ENCODE data around the gene FNDC3B.

FNDC3B gene

GRCh38 chr3:172339892-172340291, 300.5 kb downstream of the FNDC3B start:
- no peak for DNase-seq
- H3K27ac Mint-ChIP-seq = no peak overlapping the region
- H3K36me3 Mint-ChIP-seq (ENCODE audit: insufficient read depth) = peaks cover 33% of the 10 kb centered on the region

DNA sequence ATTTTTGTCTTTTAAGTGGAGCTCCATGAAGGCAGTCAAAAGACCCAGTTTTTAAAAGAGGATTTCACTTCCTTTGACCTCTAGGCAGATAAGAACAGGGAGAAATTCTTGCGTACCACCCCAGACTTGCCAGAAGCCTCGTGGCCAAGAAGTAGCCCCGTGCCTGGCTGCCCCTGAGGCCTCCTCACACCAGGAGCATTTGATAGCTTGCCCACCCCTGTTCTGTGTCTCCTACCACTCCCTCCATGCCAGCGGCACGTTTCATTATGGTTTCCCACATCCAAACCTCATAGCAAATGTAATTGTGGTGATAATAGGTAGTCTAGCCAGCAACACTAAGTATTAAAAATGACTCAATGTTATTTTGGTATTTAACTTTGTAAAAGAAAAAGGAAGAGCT, 301.2 kb downstream of the FNDC3B start:
- Mint-ChIP-seq H3K4me1 (ENCODE audit: low read depth in 2 of 2) (no peaks in the 10 kb centered on the region), H3K27me3 (no peaks in the 10 kb centered on the region), H3K9me3 (no peaks in the 10 kb centered on the region), H3K36me3 (ENCODE audit: insufficient read depth) (peaks cover 37% of the 10 kb centered on the region), H3K27ac (no peak overlapping the region), H3K4me3 (no peak overlapping the region)
- DNase-seq = no peak
- no peak for ATAC-seq (replicated peaks)

More at GRCh38 chr3:172339892-172340291, 300.5 kb downstream of the FNDC3B start:
- ATAC-seq (replicated peaks) = no peak
- Mint-ChIP-seq H3K4me3 (no peak overlapping the region), H3K9me3 (no peaks in the 10 kb centered on the region), H3K27me3 (no peaks in the 10 kb centered on the region), H3K4me1 (ENCODE audit: low read depth in 2 of 2) (no peaks in the 10 kb centered on the region)

- Mint-ChIP-seq H3K9me3 (no peaks in the 10 kb centered on the region), H3K4me1 (ENCODE audit: low read depth in 2 of 2) (no peaks in the 10 kb centered on the region), H3K27ac (no peak overlapping the region), H3K36me3 (ENCODE audit: insufficient read depth) (peaks cover 38% of the 10 kb centered on the region), H3K27me3 (no peaks in the 10 kb centered on the region), H3K4me3 (no peak overlapping the region)
- peak; percentile 80 for ATAC-seq (replicated peaks)
- peak; percentile 26 to 34 (median 31) for DNase-seq
Observed at GRCh38 chr3:172341482-172342059, 302.2 kb downstream of the FNDC3B start.

GRCh38 chr3:172342097-172342659, 302.8 kb downstream of the FNDC3B start:
- Mint-ChIP-seq H3K36me3 (ENCODE audit: insufficient read depth) (peaks cover 38% of the 10 kb centered on the region), H3K27ac (no peak overlapping the region), H3K4me3 (no peak overlapping the region), H3K27me3 (no peaks in the 10 kb centered on the region), H3K9me3 (no peaks in the 10 kb centered on the region), H3K4me1 (ENCODE audit: low read depth in 2 of 2) (no peaks in the 10 kb centered on the region)
- ATAC-seq (replicated peaks) (no peak), DNase-seq (no peak)

DNA sequence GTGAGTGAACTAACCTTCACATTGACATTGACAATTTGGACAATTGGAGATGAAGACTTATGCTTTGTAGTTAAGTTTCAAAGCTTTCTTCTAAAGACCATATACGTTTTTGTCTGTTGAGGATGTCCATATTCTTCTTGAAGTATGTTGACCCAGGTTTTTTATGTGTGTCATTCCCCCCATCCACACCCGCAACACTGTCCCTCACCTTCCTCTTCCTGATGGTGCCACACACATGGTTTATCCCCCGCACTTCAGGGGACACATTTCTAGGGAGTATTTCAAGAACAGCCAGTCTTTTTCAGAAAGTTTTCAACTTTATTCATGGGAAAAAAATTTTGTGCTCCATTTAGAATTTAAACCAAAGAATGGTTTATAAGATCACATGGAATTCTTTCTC, 303.7 kb downstream of the FNDC3B start:
- H3K4me1 Mint-ChIP-seq (ENCODE audit: low read depth in 2 of 2) = no peaks in the 10 kb centered on the region
- peaks cover 41% of the 10 kb centered on the region for H3K36me3 Mint-ChIP-seq (ENCODE audit: insufficient read depth)
- ATAC-seq (replicated peaks) = no peak
- no peak overlapping the region for H3K27ac Mint-ChIP-seq
- no peak overlapping the region for H3K4me3 Mint-ChIP-seq
- no peaks in the 10 kb centered on the region for H3K9me3 Mint-ChIP-seq
- no peak for DNase-seq
- H3K27me3 Mint-ChIP-seq = no peaks in the 10 kb centered on the region

GRCh38 chr3:172343979-172344378, 304.6 kb downstream of the FNDC3B start:
- no peak for DNase-seq
- ATAC-seq (replicated peaks) = no peak
- Mint-ChIP-seq H3K36me3 (ENCODE audit: insufficient read depth) (peaks cover 43% of the 10 kb centered on the region), H3K4me1 (ENCODE audit: low read depth in 2 of 2) (no peaks in the 10 kb centered on the region), H3K27me3 (no peaks in the 10 kb centered on the region), H3K27ac (no peak overlapping the region), H3K4me3 (no peak overlapping the region), H3K9me3 (no peaks in the 10 kb centered on the region)

DNA sequence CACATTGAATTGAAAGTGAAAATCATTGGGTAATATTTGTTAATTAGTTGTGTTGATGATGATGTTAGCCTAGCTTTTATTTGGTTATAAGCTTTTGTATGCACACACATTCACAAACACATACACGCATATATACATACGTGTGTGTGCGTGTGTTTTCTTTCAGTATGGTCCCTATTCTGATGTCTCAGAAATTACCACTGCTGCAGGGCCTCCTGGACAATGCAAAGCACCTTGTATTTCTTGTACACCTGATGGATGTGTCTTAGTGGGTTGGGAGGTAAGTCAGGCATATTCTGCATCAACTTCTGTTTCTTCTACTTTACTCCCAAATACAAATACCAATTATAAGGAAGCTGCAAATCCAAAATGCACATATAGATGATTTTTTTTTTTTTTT, 306.8 kb downstream of the FNDC3B start:
- no peak for ATAC-seq (replicated peaks)
- Mint-ChIP-seq H3K27ac (no peak overlapping the region), H3K36me3 (ENCODE audit: insufficient read depth) (peaks cover 61% of the 10 kb centered on the region)

DNA sequence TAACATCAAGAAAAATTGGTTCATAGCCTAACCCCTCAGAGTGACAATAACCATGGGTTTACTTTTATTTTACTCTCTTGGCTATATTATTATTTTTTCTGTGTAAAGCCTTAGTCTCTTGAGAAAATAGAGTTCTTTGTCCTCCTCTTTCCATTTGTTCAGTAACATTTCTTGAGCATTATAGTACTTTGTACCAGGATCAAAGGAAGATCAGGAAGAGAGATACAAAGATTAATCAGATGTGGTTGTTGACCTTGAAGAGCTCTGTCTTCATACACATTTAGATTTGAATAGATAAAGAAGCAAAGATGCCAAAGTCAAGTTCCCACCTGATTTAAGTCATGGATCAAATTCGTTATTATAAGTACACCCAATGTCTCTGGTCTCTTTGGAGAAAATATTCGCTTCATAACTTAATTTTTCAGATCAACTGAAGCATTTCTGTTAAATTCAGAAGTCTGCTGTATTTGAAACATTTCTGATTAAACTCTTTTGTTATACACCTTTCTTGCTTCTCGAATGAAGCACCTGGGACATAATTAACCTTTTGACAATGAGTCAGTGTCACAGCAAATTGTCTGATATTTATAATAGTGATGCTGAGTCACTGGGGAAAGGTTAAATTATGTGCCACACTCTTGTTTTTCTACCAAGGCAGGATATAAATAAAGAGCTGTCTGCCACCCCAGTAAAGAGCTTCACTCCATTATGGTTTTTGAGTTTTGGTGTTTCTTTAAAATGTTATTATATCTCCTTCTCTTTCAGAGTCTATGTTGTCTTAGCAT, 308.7 kb downstream of the FNDC3B start:
- H3K4me1 Mint-ChIP-seq (ENCODE audit: low read depth in 2 of 2) = no peaks in the 10 kb centered on the region
- peak overlapping the region in 1 of 2 donors; percentile 66 for H3K27ac Mint-ChIP-seq
- H3K9me3 Mint-ChIP-seq = no peaks in the 10 kb centered on the region
- DNase-seq (no peak), ATAC-seq (replicated peaks) (no peak)
- no peak overlapping the region for H3K4me3 Mint-ChIP-seq
- no peaks in the 10 kb centered on the region for H3K27me3 Mint-ChIP-seq
- H3K36me3 Mint-ChIP-seq (ENCODE audit: insufficient read depth) = peaks cover 62% of the 10 kb centered on the region

More for the DNA sequence above, 306.8 kb downstream of the FNDC3B start:
- Mint-ChIP-seq H3K9me3 (no peaks in the 10 kb centered on the region), H3K4me1 (ENCODE audit: low read depth in 2 of 2) (no peaks in the 10 kb centered on the region), H3K4me3 (no peak overlapping the region), H3K27me3 (no peaks in the 10 kb centered on the region)
- no peak for DNase-seq

GRCh38 chr3:172351895-172352466, 312.6 kb downstream of the FNDC3B start:
- no peaks in the 10 kb centered on the region for H3K9me3 Mint-ChIP-seq
- no peaks in the 10 kb centered on the region for H3K27me3 Mint-ChIP-seq
- H3K4me1 Mint-ChIP-seq (ENCODE audit: low read depth in 2 of 2) = no peaks in the 10 kb centered on the region
- peak overlapping the region in 1 of 2 donors; percentile 24 for H3K27ac Mint-ChIP-seq
- H3K36me3 Mint-ChIP-seq (ENCODE audit: insufficient read depth) = peaks cover 48% of the 10 kb centered on the region
- no peak for DNase-seq
- ATAC-seq (replicated peaks) = no peak
- H3K4me3 Mint-ChIP-seq = no peak overlapping the region

DNA sequence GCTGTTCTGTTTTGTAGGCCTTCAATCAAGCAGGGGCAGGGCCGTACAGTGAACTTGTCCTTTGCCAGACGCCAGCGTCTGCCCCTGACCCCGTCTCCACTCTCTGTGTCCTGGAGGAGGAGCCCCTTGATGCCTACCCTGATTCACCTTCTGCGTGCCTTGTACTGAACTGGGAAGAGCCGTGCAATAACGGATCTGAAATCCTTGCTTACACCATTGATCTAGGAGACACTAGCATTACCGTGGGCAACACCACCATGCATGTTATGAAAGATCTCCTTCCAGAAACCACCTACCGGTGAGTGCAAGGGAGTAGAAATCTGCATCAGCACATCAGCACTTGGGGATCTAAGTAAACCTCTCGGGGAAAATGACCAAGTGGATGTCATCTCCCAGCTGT, 313.4 kb downstream of the FNDC3B start:
- peaks cover 40% of the 10 kb centered on the region for H3K36me3 Mint-ChIP-seq (ENCODE audit: insufficient read depth)
- no peaks in the 10 kb centered on the region for H3K9me3 Mint-ChIP-seq
- no peaks in the 10 kb centered on the region for H3K27me3 Mint-ChIP-seq
- ATAC-seq (replicated peaks) (no peak), DNase-seq (no peak)
- no peak overlapping the region for H3K27ac Mint-ChIP-seq
- no peaks in the 10 kb centered on the region for H3K4me1 Mint-ChIP-seq (ENCODE audit: low read depth in 2 of 2)
- no peak overlapping the region for H3K4me3 Mint-ChIP-seq

- no peaks in the 10 kb centered on the region for H3K9me3 Mint-ChIP-seq
- ATAC-seq (replicated peaks) = no peak
- DNase-seq = no peak
- no peaks in the 10 kb centered on the region for H3K27me3 Mint-ChIP-seq
- no peak overlapping the region for H3K27ac Mint-ChIP-seq
- peaks cover 25% of the 10 kb centered on the region for H3K36me3 Mint-ChIP-seq (ENCODE audit: insufficient read depth)
- no peak overlapping the region for H3K4me3 Mint-ChIP-seq
- peaks cover 0 to 2% of the 10 kb centered on the region in 2 donors for H3K4me1 Mint-ChIP-seq (ENCODE audit: low read depth in 2 of 2)
Observed at GRCh38 chr3:172354931-172355499, 315.6 kb downstream of the FNDC3B start.

- DNase-seq (no peak), ATAC-seq (replicated peaks) (no peak)
- H3K9me3 Mint-ChIP-seq = no peaks in the 10 kb centered on the region
- no peaks in the 10 kb centered on the region for H3K27me3 Mint-ChIP-seq
- H3K4me1 Mint-ChIP-seq (ENCODE audit: low read depth in 2 of 2) = peaks cover 0 to 2% of the 10 kb centered on the region in 2 donors
- H3K4me3 Mint-ChIP-seq = no peak overlapping the region
- no peak overlapping the region for H3K27ac Mint-ChIP-seq
- H3K36me3 Mint-ChIP-seq (ENCODE audit: insufficient read depth) = peaks cover 18% of the 10 kb centered on the region
Observed at GRCh38 chr3:172355836-172356235, 316.5 kb downstream of the FNDC3B start.

DNA sequence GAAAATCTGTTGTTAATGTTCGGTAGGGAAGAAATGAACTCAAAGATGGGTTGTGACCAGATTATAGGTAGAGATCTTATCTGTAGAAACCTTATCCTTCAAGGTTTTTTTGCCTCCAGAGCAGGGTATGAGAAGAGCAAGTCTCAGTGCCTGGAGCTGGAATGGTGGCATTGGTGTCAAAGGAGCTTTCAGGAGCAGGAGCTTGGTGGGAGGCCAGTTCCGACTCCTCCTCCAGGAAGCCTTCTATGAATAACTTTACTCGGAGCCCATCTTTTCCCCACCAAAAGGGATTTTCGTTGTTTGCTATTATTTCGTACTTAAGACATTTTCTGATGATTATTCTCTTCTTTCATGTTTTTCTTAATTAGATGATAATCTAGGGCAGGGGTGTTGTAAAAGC, 317.0 kb downstream of the FNDC3B start:
- ATAC-seq (replicated peaks) = no peak
- Mint-ChIP-seq H3K4me3 (no peak overlapping the region), H3K27me3 (no peaks in the 10 kb centered on the region), H3K9me3 (no peaks in the 10 kb centered on the region), H3K36me3 (ENCODE audit: insufficient read depth) (peaks cover 15% of the 10 kb centered on the region), H3K4me1 (ENCODE audit: low read depth in 2 of 2) (peaks cover 0 to 2% of the 10 kb centered on the region in 2 donors), H3K27ac (no peak overlapping the region)
- no peak for DNase-seq
